ENCODE results near the gene GFAP.

GRCh38 chr17:44948315-44948795 is 33.1 kb upstream of the GFAP start:
- TF ChIP-seq ZNF513 (tag by site-specific recombination; IDR thresholded peaks at IDR 0.05) = no peak
- no peak for TF ChIP-seq CTCF (tag by site-specific recombination; IDR thresholded peaks at IDR 0.05)
- no peak for TF ChIP-seq GLI2 (tag by site-specific recombination; IDR thresholded peaks at IDR 0.05; ENCODE audit: borderline replicate concordance, low read depth)
- no peak for TF ChIP-seq SCRT2 (tag by site-specific recombination; IDR thresholded peaks at IDR 0.05)
- no peak for TF ChIP-seq ZNF473 (tag by site-specific recombination; IDR thresholded peaks at IDR 0.05)
- TF ChIP-seq ZNF292 (tag by site-specific recombination; IDR thresholded peaks at IDR 0.05; ENCODE audit: borderline replicate concordance, low read depth) = no peak
- TF ChIP-seq ZNF621 (tag by site-specific recombination; IDR thresholded peaks at IDR 0.05) = no peak

Measured in HEK293 (cell line).